SK-N-SH treated with all-trans-retinoic acid at 6 μM for 48 hours (cell line): ENCODE data around the gene SENP1.

ENCODE experiments used
- ARNTL ChIP-seq: fragments of 450-650 bp; formaldehyde crosslinking; IDR thresholded peaks from 2 replicates; pipeline ENCODE4 v1.5.0; 2020; ENCODE audit warnings: low read depth, mild to moderate bottlenecking, moderate library complexity, borderline replicate concordance
- CREB5 ChIP-seq: fragments of 250-450 bp; sonication (Bioruptor Pico); IDR thresholded peaks from 2 replicates; pipeline ENCODE4 v1.5.1; 2020; ENCODE audit warnings: low read depth, mild to moderate bottlenecking, moderate library complexity
- CSDC2 ChIP-seq: fragments of 250-450 bp; sonication (Bioruptor Pico); IDR thresholded peaks from 2 replicates; pipeline ENCODE4 v1.5.0; 2020; ENCODE audit warnings: mild to moderate bottlenecking, moderate library complexity
- ISL1 ChIP-seq: fragments of 250-450 bp; sonication (Bioruptor Pico); IDR thresholded peaks from 2 replicates; pipeline ENCODE4 v2.1.2; 2022; ENCODE audit warnings: mild to moderate bottlenecking, moderate library complexity
- PATZ1 ChIP-seq: fragments of 250-450 bp; sonication (Bioruptor Pico); IDR thresholded peaks from 2 replicates; pipeline ENCODE4 v1.8.0; 2020; ENCODE audit warnings: mild to moderate bottlenecking, moderate library complexity, borderline replicate concordance
- RARB ChIP-seq: fragments of 250-450 bp; sonication (Bioruptor Pico); IDR thresholded peaks from 2 replicates; pipeline ENCODE4 v1.8.0; 2021; ENCODE audit warnings: mild to moderate bottlenecking, moderate library complexity
- TSHZ2 ChIP-seq: fragments of 250-450 bp; sonication (Bioruptor Pico); IDR thresholded peaks from 2 replicates; pipeline ENCODE4 v1.5.0; 2020; ENCODE audit warnings: mild to moderate bottlenecking, moderate library complexity
- ZFP3 ChIP-seq: fragments of 250-450 bp; sonication (Bioruptor Pico); IDR thresholded peaks from 2 replicates; pipeline ENCODE4 v1.5.0; 2020; ENCODE audit warnings: mild to moderate bottlenecking, moderate library complexity

- no peak for TF ChIP-seq TSHZ2 (CRISPR knock-in tag)
- no peak for TF ChIP-seq ISL1 (CRISPR knock-in tag)
- TF ChIP-seq ZFP3 = no peak
- TF ChIP-seq CREB5 = no peak
- no peak for TF ChIP-seq CSDC2 (CRISPR knock-in tag)
- no peak for TF ChIP-seq RARB (CRISPR knock-in tag)
- TF ChIP-seq ARNTL (CRISPR knock-in tag) = no peak
- TF ChIP-seq PATZ1 (CRISPR knock-in tag) = no peak
Measured at GRCh38 chr12:48132826-48133225, 26.9 kb upstream of the SENP1 start.
